Panc1 (cell line): ENCODE data around the gene TSHZ2.

Experiments used
- CTCF ChIP-seq: fragments of 450-650 bp; IDR thresholded peaks from 2 replicates; pipeline ENCODE4 v1.5.1; 2017; ENCODE audit warnings: mild to moderate bottlenecking
- POLR2AphosphoS5 ChIP-seq: IDR thresholded peaks from 2 replicates; pipeline ENCODE4 v1.6.1; 2012; ENCODE audit warnings: mild to moderate bottlenecking, low read depth, low read length, moderate library complexity
- TF ChIP-seq, protein P1 (sequence below), 2 experiments: IDR thresholded peaks; 2 replicates each; pipeline ENCODE4 v1.6.1; 2011 to 2012; ENCODE audit warnings: low read depth in 2 of 2, control low read depth in 1 of 2, low read length in 1 of 2, mild to moderate bottlenecking in 1 of 2, moderate library complexity in 1 of 2; ENCODE audit not compliant: insufficient read depth in 1 of 2

DNA sequence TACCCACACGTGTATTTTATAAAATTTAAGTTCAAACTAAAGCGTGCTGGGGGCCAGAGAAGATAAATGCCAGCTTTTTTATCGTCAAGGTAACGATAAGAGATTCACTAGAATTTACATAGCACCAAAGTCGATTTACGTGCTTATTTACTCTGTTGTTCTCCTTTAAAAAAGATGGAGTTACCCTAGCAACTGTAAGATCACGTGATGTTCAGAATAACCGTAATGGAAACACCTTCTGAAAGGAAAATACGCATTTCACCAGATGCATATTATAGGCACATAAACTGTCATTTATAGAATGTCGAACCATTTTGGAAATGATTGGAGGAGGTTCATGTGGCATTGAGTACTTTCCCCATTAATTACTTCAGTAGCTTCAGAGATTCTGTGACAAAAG is 207.6 kb downstream of the TSHZ2 start:
- TF ChIP-seq POLR2AphosphoS5: no peak
- TF ChIP-seq CTCF: no peak
- TF ChIP-seq, protein P1, sequence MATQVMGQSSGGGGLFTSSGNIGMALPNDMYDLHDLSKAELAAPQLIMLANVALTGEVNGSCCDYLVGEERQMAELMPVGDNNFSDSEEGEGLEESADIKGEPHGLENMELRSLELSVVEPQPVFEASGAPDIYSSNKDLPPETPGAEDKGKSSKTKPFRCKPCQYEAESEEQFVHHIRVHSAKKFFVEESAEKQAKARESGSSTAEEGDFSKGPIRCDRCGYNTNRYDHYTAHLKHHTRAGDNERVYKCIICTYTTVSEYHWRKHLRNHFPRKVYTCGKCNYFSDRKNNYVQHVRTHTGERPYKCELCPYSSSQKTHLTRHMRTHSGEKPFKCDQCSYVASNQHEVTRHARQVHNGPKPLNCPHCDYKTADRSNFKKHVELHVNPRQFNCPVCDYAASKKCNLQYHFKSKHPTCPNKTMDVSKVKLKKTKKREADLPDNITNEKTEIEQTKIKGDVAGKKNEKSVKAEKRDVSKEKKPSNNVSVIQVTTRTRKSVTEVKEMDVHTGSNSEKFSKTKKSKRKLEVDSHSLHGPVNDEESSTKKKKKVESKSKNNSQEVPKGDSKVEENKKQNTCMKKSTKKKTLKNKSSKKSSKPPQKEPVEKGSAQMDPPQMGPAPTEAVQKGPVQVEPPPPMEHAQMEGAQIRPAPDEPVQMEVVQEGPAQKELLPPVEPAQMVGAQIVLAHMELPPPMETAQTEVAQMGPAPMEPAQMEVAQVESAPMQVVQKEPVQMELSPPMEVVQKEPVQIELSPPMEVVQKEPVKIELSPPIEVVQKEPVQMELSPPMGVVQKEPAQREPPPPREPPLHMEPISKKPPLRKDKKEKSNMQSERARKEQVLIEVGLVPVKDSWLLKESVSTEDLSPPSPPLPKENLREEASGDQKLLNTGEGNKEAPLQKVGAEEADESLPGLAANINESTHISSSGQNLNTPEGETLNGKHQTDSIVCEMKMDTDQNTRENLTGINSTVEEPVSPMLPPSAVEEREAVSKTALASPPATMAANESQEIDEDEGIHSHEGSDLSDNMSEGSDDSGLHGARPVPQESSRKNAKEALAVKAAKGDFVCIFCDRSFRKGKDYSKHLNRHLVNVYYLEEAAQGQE (IDR thresholded peaks at IDR 0.05; ENCODE audit: insufficient read depth in 1 of 2, low read depth in 2 of 2, low read length in 1 of 2): no peak
